Measurements from ENCODE around the gene CDKN1C.

Gene CDKN1C

DNA sequence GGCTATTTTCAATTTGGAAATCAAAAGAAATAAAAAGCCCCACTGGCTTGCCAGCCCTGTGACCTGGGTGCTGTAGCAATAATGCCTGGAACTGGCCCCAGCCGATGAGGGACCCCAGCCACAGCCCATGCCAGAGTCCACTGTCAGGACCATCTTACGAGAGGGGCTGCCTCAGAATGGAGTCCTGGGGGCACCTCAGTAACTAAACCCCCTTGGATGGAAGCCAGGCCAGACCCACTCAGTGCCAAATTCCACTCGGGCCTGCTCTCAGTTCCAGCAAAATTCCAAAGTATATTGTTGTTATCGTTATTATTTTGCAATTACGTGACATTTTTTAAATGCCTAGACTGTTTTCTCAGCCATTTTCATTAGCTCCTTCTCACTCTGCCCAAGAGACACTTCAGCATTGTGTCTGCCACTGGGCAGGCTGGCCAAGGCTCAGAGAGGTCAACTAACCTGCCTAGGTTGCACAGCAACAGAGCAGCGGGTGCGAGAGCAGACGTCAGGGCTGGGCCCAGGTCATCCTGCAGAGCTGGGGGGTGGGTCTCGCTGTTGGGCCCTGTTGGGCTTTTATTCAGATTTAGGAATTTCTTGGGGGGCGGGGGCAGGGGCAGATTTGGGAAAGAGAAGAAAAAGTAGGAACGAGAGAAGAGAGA lies 19.5 kb downstream of the CDKN1C start:
- Histone ChIP-seq H3K9ac (ENCODE audit: insufficient read length) (no peak overlapping the region), H3K9me3 (ENCODE audit: low read depth, low read length) (no peaks in the 10 kb centered on the region), H3K4me3 (no peak overlapping the region), H3K27ac (no peak overlapping the region), H3K36me3 (ENCODE audit: insufficient read depth, low read length) (no peaks in the 10 kb centered on the region)
- TF ChIP-seq EZH2 (IDR thresholded peaks at IDR 0.05) (no peak), POLR2AphosphoS5 (IDR thresholded peaks at IDR 0.05; ENCODE audit: borderline replicate concordance, low read depth, low read length) (no peak), FOXP2 (optimal IDR thresholded peaks at IDR 0.05; ENCODE audit: control extremely low read depth, extremely low read length, insufficient read depth) (no peak)
- no peak for DNase-seq (ENCODE audit: low read depth, low spot score)

DNA sequence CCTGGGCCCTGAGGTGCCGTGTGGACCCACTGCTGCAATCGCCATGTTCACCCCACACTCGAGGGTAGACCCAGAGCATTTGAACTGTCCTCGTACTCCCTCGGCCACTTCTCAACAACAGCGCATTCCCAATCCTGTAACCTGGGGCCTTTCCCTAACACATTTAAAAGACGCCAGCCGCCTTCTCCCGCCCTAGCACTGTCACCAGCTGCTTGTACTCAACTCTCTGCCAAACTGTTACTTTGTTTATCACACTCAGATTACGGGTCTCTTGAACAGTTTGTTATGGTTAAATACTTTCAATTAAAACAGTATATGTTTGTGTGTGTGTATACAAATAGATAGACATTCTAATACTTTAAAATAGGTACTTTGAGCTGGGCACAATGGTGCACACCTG lies 20.7 kb downstream of the CDKN1C start:
- no peak for DNase-seq (ENCODE audit: low read depth, low spot score)
- no peak overlapping the region for H3K4me3 ChIP-seq
- no peaks in the 10 kb centered on the region for H3K36me3 ChIP-seq (ENCODE audit: insufficient read depth, low read length)

DNA sequence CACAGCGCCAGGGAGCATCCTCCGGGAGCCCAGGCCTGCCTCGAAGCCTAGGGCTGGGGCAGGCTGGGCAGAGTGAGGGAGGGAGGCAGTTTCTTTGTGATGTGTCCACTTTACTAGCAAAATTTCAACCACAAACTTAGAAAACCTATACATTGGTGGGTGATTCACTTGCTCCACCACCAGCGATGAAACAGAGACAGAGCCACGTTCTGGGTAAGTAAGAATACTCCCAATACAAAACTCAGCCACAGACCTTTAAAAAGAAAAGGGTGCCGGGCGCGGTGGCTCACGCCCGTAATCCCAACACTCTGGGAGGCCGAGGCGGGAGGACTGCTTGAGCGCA lies 22.3 kb downstream of the CDKN1C start:
- H3K9me3 ChIP-seq (ENCODE audit: low read depth, low read length) = no peaks in the 10 kb centered on the region
- H3K36me3 ChIP-seq (ENCODE audit: insufficient read depth, low read length) = no peaks in the 10 kb centered on the region
- H3K4me3 ChIP-seq = no peak overlapping the region
- TF ChIP-seq FOXP2 (optimal IDR thresholded peaks at IDR 0.05; ENCODE audit: control extremely low read depth, extremely low read length, insufficient read depth) (no peak), EZH2 (IDR thresholded peaks at IDR 0.05) (no peak), POLR2AphosphoS5 (IDR thresholded peaks at IDR 0.05; ENCODE audit: borderline replicate concordance, low read depth, low read length) (no peak)
- H3K9ac ChIP-seq (ENCODE audit: insufficient read length) = no peak overlapping the region
- no peak overlapping the region for H3K27ac ChIP-seq
- DNase-seq (ENCODE audit: low read depth, low spot score) = no peak

More for the DNA sequence above, 20.7 kb downstream of the CDKN1C start:
- no peaks in the 10 kb centered on the region for H3K9me3 ChIP-seq (ENCODE audit: low read depth, low read length)
- TF ChIP-seq EZH2 (IDR thresholded peaks at IDR 0.05) (no peak), POLR2AphosphoS5 (IDR thresholded peaks at IDR 0.05; ENCODE audit: borderline replicate concordance, low read depth, low read length) (no peak), FOXP2 (optimal IDR thresholded peaks at IDR 0.05; ENCODE audit: control extremely low read depth, extremely low read length, insufficient read depth) (no peak)
- H3K27ac ChIP-seq = no peak overlapping the region
- no peak overlapping the region for H3K9ac ChIP-seq (ENCODE audit: insufficient read length)

DNA sequence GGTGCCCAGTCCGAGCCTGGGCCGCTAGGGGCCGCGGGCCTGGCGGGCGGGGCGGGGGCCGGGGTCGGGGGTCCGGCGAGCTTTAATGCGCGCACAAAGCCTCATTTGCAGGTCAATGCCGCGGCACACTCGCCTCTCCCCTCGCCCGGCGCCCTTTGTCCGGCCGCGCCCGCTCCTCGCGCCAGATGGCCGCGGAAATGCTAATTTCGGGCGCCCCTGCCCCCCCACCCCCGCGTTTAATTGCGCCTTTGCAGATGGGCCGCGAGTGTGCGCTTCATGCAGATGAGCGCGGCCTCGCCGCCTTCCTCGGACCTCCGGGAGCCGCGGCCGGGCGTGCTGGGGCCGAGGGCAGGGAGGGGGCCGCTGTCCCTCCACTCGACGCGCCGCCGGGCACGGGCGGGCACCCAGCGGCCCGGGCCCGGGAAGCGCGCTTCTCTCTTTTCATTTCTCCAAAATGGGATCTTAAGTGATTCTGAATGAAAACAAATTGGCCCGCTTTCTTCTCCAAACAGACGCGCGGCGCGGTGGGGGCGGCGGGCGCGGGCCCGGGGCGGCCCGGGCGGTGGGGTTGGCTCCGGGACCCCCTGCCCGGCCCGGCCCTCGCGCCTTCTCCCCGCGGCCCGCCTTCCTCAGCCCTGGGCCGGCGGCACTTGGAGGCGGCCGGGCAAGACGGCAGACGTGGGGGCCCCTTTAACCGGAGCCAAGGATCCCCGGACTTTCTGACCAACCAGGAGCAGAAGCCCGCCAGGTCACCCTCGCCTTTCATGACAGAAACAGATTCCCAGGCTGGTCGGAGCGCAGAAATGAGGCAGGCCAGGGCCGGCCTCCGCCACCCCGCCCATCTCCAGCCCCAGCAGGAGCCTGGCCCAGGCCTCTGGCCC lies 22.9 kb downstream of the CDKN1C start:
- Histone ChIP-seq H3K36me3 (ENCODE audit: insufficient read depth, low read length) (no peaks in the 10 kb centered on the region), H3K27ac (no peak overlapping the region), H3K9ac (ENCODE audit: insufficient read length) (no peak overlapping the region), H3K9me3 (ENCODE audit: low read depth, low read length) (no peaks in the 10 kb centered on the region), H3K4me3 (no peak overlapping the region)
- no peak for TF ChIP-seq POLR2AphosphoS5 (IDR thresholded peaks at IDR 0.05; ENCODE audit: borderline replicate concordance, low read depth, low read length)
- no peak for TF ChIP-seq EZH2 (IDR thresholded peaks at IDR 0.05)
- TF ChIP-seq FOXP2 (optimal IDR thresholded peaks at IDR 0.05; ENCODE audit: control extremely low read depth, extremely low read length, insufficient read depth) = no peak
- DNase-seq (ENCODE audit: low read depth, low spot score) = no peak

DNA sequence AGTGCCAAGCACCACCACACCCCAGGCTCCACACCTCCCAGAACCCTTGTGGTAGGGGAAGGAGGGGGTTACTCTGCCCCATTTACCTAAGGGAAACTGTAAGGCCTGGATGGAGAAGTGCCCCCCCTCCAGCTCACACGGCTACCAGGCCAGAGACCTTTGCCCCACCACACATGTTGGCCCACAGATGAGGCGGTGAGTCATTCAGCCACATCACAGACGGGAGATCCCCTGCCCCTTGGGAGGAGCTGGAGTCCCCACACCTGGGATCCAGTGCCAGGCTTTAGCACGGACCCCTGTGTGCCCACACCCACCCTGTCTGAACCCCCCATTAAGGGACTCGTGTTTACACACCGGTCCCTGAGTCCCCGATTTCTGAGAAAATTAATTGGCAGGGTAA lies 24.9 kb downstream of the CDKN1C start:
- Histone ChIP-seq H3K9me3 (ENCODE audit: low read depth, low read length) (no peaks in the 10 kb centered on the region), H3K4me3 (no peak overlapping the region), H3K36me3 (ENCODE audit: insufficient read depth, low read length) (no peaks in the 10 kb centered on the region), H3K27ac (no peak overlapping the region), H3K9ac (ENCODE audit: insufficient read length) (no peak overlapping the region)
- no peak for DNase-seq (ENCODE audit: low read depth, low spot score)
- TF ChIP-seq EZH2 (IDR thresholded peaks at IDR 0.05) (no peak), POLR2AphosphoS5 (IDR thresholded peaks at IDR 0.05; ENCODE audit: borderline replicate concordance, low read depth, low read length) (no peak), FOXP2 (optimal IDR thresholded peaks at IDR 0.05; ENCODE audit: control extremely low read depth, extremely low read length, insufficient read depth) (no peak)

DNA sequence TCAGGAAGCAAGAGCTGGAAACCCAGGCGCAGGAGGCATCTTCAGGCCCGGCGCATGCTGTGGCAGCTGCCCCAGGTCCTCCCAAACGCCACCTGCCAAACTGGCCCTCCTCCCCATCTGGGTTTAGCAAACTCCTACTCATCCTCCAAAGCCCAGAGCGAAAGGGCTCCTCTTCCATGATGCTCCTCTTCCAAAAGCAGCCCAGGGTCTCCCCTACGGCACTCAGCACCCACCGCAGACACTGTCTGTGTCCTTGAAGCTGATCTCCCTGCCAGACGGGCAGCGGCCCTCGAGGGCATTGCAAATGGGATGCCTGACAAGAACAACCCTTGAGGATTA lies 25.9 kb downstream of the CDKN1C start:
- TF ChIP-seq FOXP2 (optimal IDR thresholded peaks at IDR 0.05; ENCODE audit: control extremely low read depth, extremely low read length, insufficient read depth) (no peak), EZH2 (IDR thresholded peaks at IDR 0.05) (no peak), POLR2AphosphoS5 (IDR thresholded peaks at IDR 0.05; ENCODE audit: borderline replicate concordance, low read depth, low read length) (no peak)
- Histone ChIP-seq H3K9ac (ENCODE audit: insufficient read length) (no peak overlapping the region), H3K27ac (no peak overlapping the region), H3K4me3 (no peak overlapping the region), H3K9me3 (ENCODE audit: low read depth, low read length) (no peaks in the 10 kb centered on the region), H3K36me3 (ENCODE audit: insufficient read depth, low read length) (no peaks in the 10 kb centered on the region)
- DNase-seq (ENCODE audit: low read depth, low spot score) = no peak

DNA sequence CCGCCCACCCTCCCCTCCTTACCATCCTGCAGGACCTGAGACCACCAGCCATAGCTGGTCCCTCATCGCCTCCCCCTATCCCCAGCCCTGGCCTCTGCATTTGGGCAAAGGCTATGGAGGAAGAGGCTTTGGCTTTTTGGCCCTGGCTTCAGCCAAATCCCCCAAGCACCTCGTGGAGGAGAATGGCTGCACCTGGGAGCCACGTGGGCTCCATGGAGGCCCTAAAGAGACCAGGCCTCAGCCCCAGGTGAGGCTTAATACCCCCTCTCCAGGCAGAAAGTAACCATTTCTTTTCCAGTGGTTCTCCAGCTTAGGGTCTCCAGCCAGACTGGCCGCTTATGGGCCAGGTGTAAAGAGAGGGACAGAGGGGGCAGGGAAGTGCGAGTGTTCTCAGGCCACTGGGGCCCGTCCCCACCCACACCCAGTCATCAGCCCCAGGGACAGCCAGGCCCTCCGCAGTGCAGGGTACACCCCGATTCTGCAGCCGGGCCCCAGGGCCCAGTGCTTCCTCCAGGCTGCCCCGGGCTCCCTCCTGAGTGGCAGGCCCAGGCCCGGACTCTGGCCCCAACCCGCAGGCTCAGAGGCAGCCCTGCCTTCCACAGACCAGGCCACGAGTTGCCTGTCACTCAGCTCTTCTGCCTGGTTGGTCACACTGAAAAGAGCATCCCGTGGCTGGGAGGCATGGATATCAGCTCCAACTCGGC lies 26.4 kb downstream of the CDKN1C start:
- Histone ChIP-seq H3K9me3 (ENCODE audit: low read depth, low read length) (no peaks in the 10 kb centered on the region), H3K36me3 (ENCODE audit: insufficient read depth, low read length) (no peaks in the 10 kb centered on the region), H3K4me3 (no peak overlapping the region), H3K27ac (no peak overlapping the region), H3K9ac (ENCODE audit: insufficient read length) (no peak overlapping the region)
- TF ChIP-seq POLR2AphosphoS5 (IDR thresholded peaks at IDR 0.05; ENCODE audit: borderline replicate concordance, low read depth, low read length) (no peak), EZH2 (IDR thresholded peaks at IDR 0.05) (no peak), FOXP2 (optimal IDR thresholded peaks at IDR 0.05; ENCODE audit: control extremely low read depth, extremely low read length, insufficient read depth) (no peak)
- no peak for DNase-seq (ENCODE audit: low read depth, low spot score)

DNA sequence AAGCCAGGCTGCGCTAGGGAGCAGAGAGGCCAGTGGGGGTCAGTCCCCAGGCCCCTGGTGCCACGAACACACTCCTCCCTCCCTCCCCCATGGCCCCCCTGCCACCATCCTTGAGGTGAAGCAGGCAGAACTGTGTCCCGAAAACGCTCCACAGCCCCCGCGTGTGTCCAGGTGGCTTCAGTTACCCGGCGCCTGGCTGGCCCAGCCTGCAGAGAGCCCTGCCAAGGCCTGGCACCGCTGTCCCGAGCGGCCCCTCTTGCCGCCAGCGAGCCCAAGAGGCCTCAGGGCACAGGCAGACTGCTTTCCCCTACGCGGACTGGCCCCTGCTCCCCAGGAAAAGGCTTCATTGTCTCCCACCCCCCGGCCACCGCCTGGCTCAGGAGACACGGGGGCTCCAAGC lies 27.7 kb downstream of the CDKN1C start:
- no peak for DNase-seq (ENCODE audit: low read depth, low spot score)
- no peak overlapping the region for H3K27ac ChIP-seq
- no peak for TF ChIP-seq POLR2AphosphoS5 (IDR thresholded peaks at IDR 0.05; ENCODE audit: borderline replicate concordance, low read depth, low read length)
- TF ChIP-seq FOXP2 (optimal IDR thresholded peaks at IDR 0.05; ENCODE audit: control extremely low read depth, extremely low read length, insufficient read depth) = no peak
- no peak for TF ChIP-seq EZH2 (IDR thresholded peaks at IDR 0.05)
- H3K4me3 ChIP-seq = no peak overlapping the region
- H3K9me3 ChIP-seq (ENCODE audit: low read depth, low read length) = no peaks in the 10 kb centered on the region
- H3K9ac ChIP-seq (ENCODE audit: insufficient read length) = no peak overlapping the region
- H3K36me3 ChIP-seq (ENCODE audit: insufficient read depth, low read length) = no peaks in the 10 kb centered on the region

All from SK-N-MC (cell line).